ENCODE measurements around the gene TERT.
"Not testable (repeated sequence)": the region's sequence is repeated elsewhere in the genome, so short reads cannot be mapped to it uniquely, and the experiment has no call there.

TERT gene

GRCh38 chr5:1294206-1294834 is 548 bp downstream of the TERT start:
- DNase-seq (ENCODE audit: low spot score), result no peak

GRCh38 chr5:1293416-1294205 is 1.3 kb downstream of the TERT start:
- no peak for DNase-seq (ENCODE audit: low spot score)

GRCh38 chr5:1292846-1293415 is 1.9 kb downstream of the TERT start:
- no peak for DNase-seq (ENCODE audit: low spot score)

GRCh38 chr5:1292139-1292538 is 2.7 kb downstream of the TERT start:
- DNase-seq (ENCODE audit: low spot score), result no peak

GRCh38 chr5:1291611-1292080 is 3.2 kb downstream of the TERT start:
- DNase-seq (ENCODE audit: low spot score), result no peak

- DNase-seq (ENCODE audit: low spot score), result not testable (repeated sequence)
Observed at GRCh38 chr5:1290956-1291355, 3.9 kb downstream of the TERT start.

- DNase-seq (ENCODE audit: low spot score), result not testable (repeated sequence)
Observed at GRCh38 chr5:1289559-1289958, 5.3 kb downstream of the TERT start.

- DNase-seq (ENCODE audit: low spot score), result no peak
Observed at GRCh38 chr5:1288439-1289335, 6.2 kb downstream of the TERT start.

GRCh38 chr5:1285883-1286291 is 9.0 kb downstream of the TERT start:
- no peak for DNase-seq (ENCODE audit: low spot score)

- DNase-seq (ENCODE audit: low spot score), result no peak
Observed at GRCh38 chr5:1285141-1285540, 9.7 kb downstream of the TERT start.

GRCh38 chr5:1284336-1284970 is 10.4 kb downstream of the TERT start:
- not testable (repeated sequence) for DNase-seq (ENCODE audit: low spot score)

GRCh38 chr5:1283729-1284041 is 11.2 kb downstream of the TERT start:
- not testable (repeated sequence) for DNase-seq (ENCODE audit: low spot score)

- not testable (repeated sequence) for DNase-seq (ENCODE audit: low spot score)
Observed at GRCh38 chr5:1282993-1283728, 11.7 kb downstream of the TERT start.

- no peak for DNase-seq (ENCODE audit: low spot score)
Observed at GRCh38 chr5:1282131-1282992, 12.5 kb downstream of the TERT start.

GRCh38 chr5:1281038-1281882 is 13.6 kb downstream of the TERT start:
- no peak for DNase-seq (ENCODE audit: low spot score)

- DNase-seq (ENCODE audit: low spot score), result no peak
Observed at GRCh38 chr5:1280177-1281037, 14.5 kb downstream of the TERT start.

- DNase-seq (ENCODE audit: low spot score), result no peak
Observed at GRCh38 chr5:1279443-1280151, 15.3 kb downstream of the TERT start.

Data from hepatic stellate cell (primary cell).